Kidney epithelial cell (primary cell): ENCODE data around the gene GALNT17. TPM values are rescaled to one million over a fixed set of nuclear protein-coding genes. Genes with fewer than 3 reads are reported as not detected.

ENCODE experiments used
- DNase-seq: peaks from one replicate; pipeline ENCODE4 v3.0.0-alpha.2; 2010; ENCODE audit warnings: low read depth
- H3K27me3 ChIP-seq: 2 replicates; pipeline ENCODE4 v1.6.0; 2011; ENCODE audit warnings: low read length; ENCODE audit not compliant: control insufficient read depth, insufficient read depth
- H3K36me3 ChIP-seq: 2 replicates; pipeline ENCODE4 v1.5.1; 2011; ENCODE audit warnings: low read length; ENCODE audit not compliant: control insufficient read depth, insufficient read depth
- H3K4me3 ChIP-seq: 2 replicates; pipeline ENCODE4 v1.5.1; 2011; ENCODE audit warnings: low read depth, mild to moderate bottlenecking, control low read depth, low read length
- CTCF ChIP-seq: IDR thresholded peaks from 2 replicates; pipeline ENCODE4 v1.5.1; 2011; ENCODE audit warnings: mild to moderate bottlenecking, moderate library complexity, low read length, control low read depth, inconsistent platforms; ENCODE audit not compliant: insufficient read depth, poor library complexity, severe bottlenecking
- total RNA-seq: library from RNA; depleted of rRNA; stranded (reverse); fragments of >200 nt; gene quantifications from 2 replicates; pipeline ENCODE4 v1.2.3, GENCODE V29; 2015

GALNT17 gene
- total RNA-seq, 1 donor from 2014 or later, result 3.3 TPM

- DNase-seq, result no peak
- Histone ChIP-seq H3K4me3 (no peak overlapping the region), H3K27me3 (peaks cover 29% of the 10 kb centered on the region), H3K36me3 (no peaks in the 10 kb centered on the region)
- no peak for TF ChIP-seq CTCF
Measured at GRCh38 chr7:71129126-71129525, 2.8 kb upstream of the GALNT17 start.

DNA sequence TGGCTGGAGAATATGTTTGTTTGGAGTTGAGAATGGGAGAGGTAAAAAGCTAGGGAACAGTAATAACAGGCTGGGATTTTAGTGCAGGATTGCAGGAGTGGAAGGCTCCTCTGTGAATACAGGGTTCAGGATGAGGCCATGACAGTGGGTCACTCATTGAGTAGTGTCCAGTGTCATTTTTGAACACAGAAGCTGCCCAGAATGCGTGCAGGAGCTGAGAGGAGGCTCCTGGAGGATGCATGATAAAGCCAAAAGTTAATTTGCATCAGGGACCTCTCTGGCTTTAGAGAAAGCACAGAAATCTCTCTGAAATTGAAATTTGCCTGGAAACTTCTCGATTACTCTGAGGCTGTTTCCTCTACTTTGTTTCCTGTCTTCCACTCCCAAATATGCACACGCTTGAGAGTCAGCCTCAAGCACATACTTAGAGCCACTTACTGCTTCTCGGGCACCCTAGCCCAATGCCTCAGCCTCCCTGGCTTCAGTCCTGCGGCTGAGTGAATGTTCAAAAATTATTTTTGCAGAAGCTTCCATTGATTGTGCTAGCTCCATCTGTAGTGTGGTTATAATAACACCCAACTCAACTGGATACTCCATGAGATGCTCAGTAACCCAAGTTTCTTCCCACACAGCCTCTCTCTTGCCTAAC, 1.8 kb upstream of the GALNT17 start:
- H3K4me3 ChIP-seq, result no peak overlapping the region
- H3K27me3 ChIP-seq, result peaks cover 29% of the 10 kb centered on the region
- DNase-seq, result no peak
- H3K36me3 ChIP-seq, result no peaks in the 10 kb centered on the region
- TF ChIP-seq CTCF, result no peak

DNA sequence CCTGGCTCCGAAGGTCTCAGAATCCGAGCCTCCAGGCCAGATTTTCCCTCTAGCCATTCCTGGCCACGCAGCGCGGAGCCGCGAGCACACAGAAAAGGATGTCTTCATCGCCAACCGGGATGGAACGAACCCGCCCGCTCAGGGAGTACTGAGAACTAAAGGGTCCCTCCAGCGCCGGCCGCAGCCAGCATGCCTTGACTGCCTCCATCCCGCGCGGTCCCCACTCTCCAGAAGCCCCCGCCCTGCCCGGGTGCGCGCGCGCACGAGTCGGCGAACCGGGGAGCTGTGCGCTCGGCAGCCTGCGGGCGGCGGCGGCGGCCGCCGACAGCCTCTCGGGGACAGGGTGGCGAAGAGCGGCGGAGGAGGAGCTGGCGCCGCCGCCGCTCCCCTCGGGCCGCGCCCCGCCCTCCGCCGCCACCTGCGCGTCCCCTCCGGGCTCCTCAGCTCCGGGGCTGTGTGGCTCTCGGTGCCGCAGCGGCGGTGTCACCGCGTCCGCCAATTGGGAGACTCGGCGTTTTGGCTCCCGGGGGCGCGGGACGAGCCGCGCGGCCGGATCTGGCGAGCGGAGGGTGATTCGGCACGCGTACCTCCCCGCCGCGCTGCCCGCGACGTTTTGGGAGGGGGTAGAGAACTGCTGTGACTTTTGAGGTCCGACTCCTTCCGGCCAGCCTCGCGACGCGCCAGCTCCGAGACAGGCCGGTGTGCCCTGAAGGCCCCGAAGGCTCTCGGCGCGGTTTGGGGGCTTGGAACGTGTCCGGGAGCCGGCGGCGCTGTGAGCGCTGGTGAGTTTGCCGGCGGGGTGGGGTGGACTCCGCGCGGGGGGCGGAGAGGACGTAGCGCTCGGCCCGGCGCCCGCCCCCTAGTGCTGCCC, 453 bp upstream of the GALNT17 start:
- Histone ChIP-seq H3K4me3 (peak overlapping the region; percentile 28), H3K27me3 (peaks cover 29% of the 10 kb centered on the region), H3K36me3 (no peaks in the 10 kb centered on the region)
- no peak for DNase-seq
- no peak for TF ChIP-seq CTCF

GRCh38 chr7:71132377-71133231, 660 bp downstream of the GALNT17 start:
- no peak for DNase-seq
- Histone ChIP-seq H3K27me3 (peaks cover 29% of the 10 kb centered on the region), H3K36me3 (no peaks in the 10 kb centered on the region), H3K4me3 (no peak overlapping the region)
- no peak for TF ChIP-seq CTCF

GRCh38 chr7:71133232-71133622, 1.3 kb downstream of the GALNT17 start:
- TF ChIP-seq CTCF, result no peak
- no peak for DNase-seq
- H3K4me3 ChIP-seq, result no peak overlapping the region
- H3K27me3 ChIP-seq, result peaks cover 29% of the 10 kb centered on the region
- no peaks in the 10 kb centered on the region for H3K36me3 ChIP-seq
